GM21515 (cell line): ENCODE measurements around the gene PCDHGB5.
"Not testable (repeated sequence)": the region's sequence is repeated elsewhere in the genome, so short reads cannot be mapped to it uniquely, and the experiment has no call there.

Source experiments
- ATAC-seq: cut with Tn5 transposase; IDR thresholded peaks from one replicate; pipeline ENCODE4 v1.9.1; 2021; ENCODE audit not compliant: unreplicated experiment

Gene PCDHGB5

GRCh38 chr5:141375444-141376155 lies 22.1 kb upstream of the PCDHGB5 start:
- not testable (repeated sequence) for ATAC-seq

GRCh38 chr5:141382469-141383294 lies 15.1 kb upstream of the PCDHGB5 start, which contains the start of gene PCDHGA7:
PCDHGA7 (plus strand) TSS chr5:141382742; CDS start chr5:141382900, 158 bp downstream.
- no peak for ATAC-seq

GRCh38 chr5:141383345-141383744 lies 14.4 kb upstream of the PCDHGB5 start:
- ATAC-seq = no peak

DNA sequence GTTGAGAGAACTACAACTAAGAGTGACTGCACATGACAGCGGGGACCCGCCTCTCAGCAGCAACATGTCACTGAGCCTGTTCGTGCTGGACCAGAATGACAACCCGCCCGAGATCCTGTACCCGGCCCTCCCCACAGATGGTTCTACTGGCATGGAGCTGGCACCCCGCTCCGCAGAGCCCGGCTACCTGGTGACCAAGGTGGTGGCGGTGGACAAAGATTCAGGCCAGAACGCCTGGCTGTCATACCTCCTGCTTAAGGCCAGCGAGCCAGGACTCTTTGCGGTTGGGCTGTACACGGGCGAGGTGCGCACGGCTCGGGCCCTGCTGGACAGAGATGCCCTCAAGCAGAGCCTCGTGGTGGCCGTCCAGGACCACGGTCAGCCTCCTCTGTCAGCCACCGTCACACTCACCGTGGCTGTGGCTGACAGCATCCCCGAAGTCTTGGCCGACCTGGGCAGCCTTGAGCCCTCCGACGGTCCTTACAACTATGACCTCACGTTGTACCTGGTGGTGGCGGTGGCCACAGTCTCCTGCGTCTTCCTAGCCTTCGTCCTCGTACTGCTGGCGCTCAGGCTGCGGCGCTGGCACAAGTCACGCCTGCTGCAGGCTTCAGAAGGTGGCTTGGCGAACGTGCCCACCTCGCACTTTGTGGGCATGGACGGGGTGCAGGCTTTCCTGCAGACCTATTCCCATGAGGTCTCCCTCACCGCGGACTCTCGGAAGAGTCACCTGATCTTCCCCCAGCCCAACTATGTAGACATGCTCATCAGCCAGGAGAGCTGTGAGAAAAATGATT lies 13.1 kb upstream of the PCDHGB5 start:
- no peak for ATAC-seq

- ATAC-seq = peak; percentile 78
Measured at GRCh38 chr5:141387557-141388311, 10.0 kb upstream of the PCDHGB5 start, which contains the start of gene PCDHGB4. PCDHGB4 (plus strand) TSS chr5:141387698; CDS start chr5:141387885, 187 bp downstream.

GRCh38 chr5:141388661-141389060 lies 9.1 kb upstream of the PCDHGB5 start:
- ATAC-seq = no peak

- no peak for ATAC-seq
Measured at GRCh38 chr5:141389153-141390042, 8.3 kb upstream of the PCDHGB5 start.

- ATAC-seq = no peak
Measured at GRCh38 chr5:141392429-141393198, 5.1 kb upstream of the PCDHGB5 start, which contains the start of gene PCDHGA8. PCDHGA8 (plus strand) TSS chr5:141392633; CDS start chr5:141392814, 181 bp downstream.

GRCh38 chr5:141393267-141393666 lies 4.5 kb upstream of the PCDHGB5 start:
- no peak for ATAC-seq

GRCh38 chr5:141394401-141395187 lies 3.2 kb upstream of the PCDHGB5 start:
- ATAC-seq = not testable (repeated sequence)

- ATAC-seq = no peak
Measured at GRCh38 chr5:141398608-141399007, 861 bp downstream of the PCDHGB5 start.

DNA sequence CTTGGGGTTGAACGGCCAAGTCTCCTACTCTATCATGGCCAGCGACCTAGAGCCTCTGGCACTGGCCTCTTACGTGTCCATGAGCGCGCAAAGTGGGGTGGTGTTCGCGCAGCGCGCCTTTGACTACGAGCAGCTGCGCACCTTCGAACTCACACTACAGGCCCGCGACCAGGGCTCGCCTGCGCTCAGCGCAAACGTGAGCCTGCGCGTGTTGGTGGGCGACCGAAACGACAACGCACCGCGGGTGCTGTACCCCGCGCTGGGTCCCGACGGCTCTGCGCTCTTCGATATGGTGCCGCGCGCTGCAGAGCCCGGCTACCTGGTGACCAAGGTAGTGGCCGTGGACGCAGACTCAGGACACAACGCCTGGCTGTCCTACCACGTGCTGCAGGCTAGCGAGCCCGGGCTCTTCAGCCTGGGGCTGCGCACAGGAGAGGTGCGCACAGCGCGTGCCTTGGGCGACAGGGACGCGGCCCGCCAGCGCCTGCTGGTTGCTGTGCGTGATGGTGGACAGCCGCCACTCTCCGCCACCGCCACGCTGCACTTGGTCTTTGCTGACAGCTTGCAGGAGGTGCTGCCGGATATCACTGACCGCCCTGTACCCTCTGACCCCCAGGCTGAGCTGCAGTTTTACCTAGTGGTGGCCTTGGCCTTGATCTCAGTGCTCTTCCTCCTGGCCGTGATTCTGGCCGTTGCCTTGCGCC lies 2.0 kb downstream of the PCDHGB5 start:
- no peak for ATAC-seq

DNA sequence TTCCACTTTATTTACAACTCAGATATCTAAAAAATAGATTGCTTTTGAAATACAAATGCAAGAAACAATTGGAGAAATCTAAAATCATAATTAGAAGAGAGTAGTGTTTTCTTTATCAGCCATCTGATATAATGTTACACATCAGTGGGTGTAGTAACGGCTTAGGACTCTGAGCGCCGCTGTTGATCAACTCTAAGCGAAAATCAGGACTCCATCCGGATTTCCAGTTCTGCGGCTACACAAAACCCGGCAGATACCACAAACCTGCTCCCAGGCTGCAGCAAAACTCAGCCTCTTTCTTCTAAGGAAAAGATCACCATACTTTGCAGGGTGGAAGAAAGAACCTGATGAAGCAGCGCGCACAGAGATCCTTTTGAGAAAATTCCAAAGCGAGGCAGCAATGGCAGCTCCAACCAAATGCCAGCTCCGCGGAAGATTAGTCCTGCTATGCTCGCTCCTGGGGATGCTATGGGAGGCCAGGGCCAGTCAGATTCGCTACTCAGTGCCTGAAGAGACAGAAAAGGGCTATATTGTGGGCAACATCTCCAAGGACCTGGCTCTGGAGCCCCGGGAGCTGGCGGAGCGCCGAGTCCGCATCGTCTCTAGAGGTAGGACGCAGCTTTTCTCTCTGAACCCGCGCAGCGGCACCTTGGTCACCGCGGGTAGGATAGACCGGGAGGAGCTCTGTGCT lies 5.0 kb downstream of the PCDHGB5 start, which contains the start of gene PCDHGA9:
TSS of gene PCDHGA9 (plus strand) at position 226 of the 691 bp plus-strand sequence. CDS start at position 401, 175 bp downstream.
- no peak for ATAC-seq

DNA sequence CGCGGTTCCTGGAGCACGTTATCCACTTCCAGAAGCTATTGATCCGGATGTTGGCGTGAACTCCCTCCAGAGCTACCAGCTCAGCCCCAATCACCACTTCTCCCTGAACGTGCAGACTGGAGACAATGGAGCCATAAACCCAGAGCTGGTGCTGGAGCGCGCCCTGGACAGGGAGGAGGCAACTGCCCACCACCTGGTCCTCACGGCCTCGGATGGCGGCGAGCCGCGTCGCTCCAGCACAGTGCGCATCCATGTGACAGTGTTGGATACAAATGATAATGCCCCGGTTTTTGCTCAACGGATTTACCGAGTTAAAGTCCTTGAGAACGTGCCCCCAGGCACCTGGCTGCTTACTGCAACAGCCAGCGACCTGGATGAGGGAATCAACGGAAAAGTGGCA lies 5.6 kb downstream of the PCDHGB5 start:
- ATAC-seq = no peak

DNA sequence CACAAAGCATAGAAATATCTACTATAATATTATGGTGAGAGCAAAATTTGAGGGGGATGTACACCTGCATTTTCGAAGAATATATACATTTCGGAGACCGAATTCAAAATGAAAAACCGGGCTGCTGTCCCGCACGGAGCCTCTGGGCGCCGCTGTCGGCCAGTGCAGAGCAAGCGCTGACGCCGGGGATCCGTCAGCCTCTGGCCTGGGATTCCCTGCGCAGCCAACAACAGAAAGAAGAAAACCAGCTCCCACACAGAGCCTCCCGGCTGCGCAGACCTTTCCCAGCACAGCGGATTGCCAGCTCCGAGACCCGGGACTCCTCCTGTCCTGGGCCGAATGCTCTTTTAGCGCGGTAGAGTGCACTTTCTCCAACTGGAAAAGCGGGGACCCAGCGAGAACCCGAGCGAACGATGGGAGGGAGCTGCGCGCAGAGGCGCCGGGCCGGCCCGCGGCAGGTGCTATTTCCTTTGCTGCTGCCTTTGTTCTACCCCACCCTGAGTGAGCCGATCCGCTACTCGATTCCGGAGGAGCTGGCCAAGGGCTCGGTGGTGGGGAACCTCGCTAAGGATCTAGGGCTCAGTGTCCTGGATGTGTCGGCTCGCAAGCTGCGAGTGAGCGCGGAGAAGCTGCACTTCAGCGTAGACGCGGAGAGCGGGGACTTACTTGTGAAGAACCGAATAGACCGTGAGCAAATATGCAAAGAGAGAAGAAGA lies 10.2 kb downstream of the PCDHGB5 start, which contains the start of gene PCDHGB6:
TSS of gene PCDHGB6 (plus strand) at position 232 of the 716 bp plus-strand sequence. CDS start at position 414, 182 bp downstream.
- ATAC-seq = peak; percentile 61
